Ishikawa (cell line): Measurements from ENCODE around the gene KNDC1.

Source experiments
- CEBPB ChIP-seq: IDR thresholded peaks from 2 replicates; pipeline ENCODE4 v1.6.1; 2012
- CREB1 ChIP-seq: IDR thresholded peaks from 2 replicates; pipeline ENCODE4 v1.6.1; 2012; ENCODE audit warnings: low read depth
- EGR1 ChIP-seq: IDR thresholded peaks from 2 replicates; pipeline ENCODE4 v1.6.1; 2012
- EP300 ChIP-seq: IDR thresholded peaks from 2 replicates; pipeline ENCODE4 v1.6.1; 2012; ENCODE audit warnings: borderline replicate concordance
- FOXM1 ChIP-seq: IDR thresholded peaks from 2 replicates; pipeline ENCODE4 v1.6.1; 2012; ENCODE audit warnings: low read depth, borderline replicate concordance
- MAX ChIP-seq: IDR thresholded peaks from 2 replicates; pipeline ENCODE4 v1.6.1; 2012
- NFIC ChIP-seq: IDR thresholded peaks from 2 replicates; pipeline ENCODE4 v1.6.1; 2012
- RAD21 ChIP-seq: IDR thresholded peaks from 2 replicates; pipeline ENCODE4 v1.6.1; 2012; ENCODE audit warnings: low read depth
- REST ChIP-seq: IDR thresholded peaks from 2 replicates; pipeline ENCODE4 v1.6.1; 2012; ENCODE audit warnings: low read depth, mild to moderate bottlenecking
- TAF1 ChIP-seq: IDR thresholded peaks from 2 replicates; pipeline ENCODE4 v1.6.1; 2012; ENCODE audit warnings: low read depth, mild to moderate bottlenecking
- TCF12 ChIP-seq: IDR thresholded peaks from 2 replicates; pipeline ENCODE4 v1.6.1; 2012; ENCODE audit warnings: low read depth
- TEAD4 ChIP-seq: IDR thresholded peaks from 2 replicates; pipeline ENCODE4 v1.6.1; 2012
- USF1 ChIP-seq: IDR thresholded peaks from 2 replicates; pipeline ENCODE4 v1.6.1; 2012
- YY1 ChIP-seq: IDR thresholded peaks from 2 replicates; pipeline ENCODE4 v1.6.1; 2012; ENCODE audit warnings: low read depth
- ZBTB7A ChIP-seq: IDR thresholded peaks from 2 replicates; pipeline ENCODE4 v1.6.1; 2012; ENCODE audit warnings: low read depth

The KNDC1 gene

DNA sequence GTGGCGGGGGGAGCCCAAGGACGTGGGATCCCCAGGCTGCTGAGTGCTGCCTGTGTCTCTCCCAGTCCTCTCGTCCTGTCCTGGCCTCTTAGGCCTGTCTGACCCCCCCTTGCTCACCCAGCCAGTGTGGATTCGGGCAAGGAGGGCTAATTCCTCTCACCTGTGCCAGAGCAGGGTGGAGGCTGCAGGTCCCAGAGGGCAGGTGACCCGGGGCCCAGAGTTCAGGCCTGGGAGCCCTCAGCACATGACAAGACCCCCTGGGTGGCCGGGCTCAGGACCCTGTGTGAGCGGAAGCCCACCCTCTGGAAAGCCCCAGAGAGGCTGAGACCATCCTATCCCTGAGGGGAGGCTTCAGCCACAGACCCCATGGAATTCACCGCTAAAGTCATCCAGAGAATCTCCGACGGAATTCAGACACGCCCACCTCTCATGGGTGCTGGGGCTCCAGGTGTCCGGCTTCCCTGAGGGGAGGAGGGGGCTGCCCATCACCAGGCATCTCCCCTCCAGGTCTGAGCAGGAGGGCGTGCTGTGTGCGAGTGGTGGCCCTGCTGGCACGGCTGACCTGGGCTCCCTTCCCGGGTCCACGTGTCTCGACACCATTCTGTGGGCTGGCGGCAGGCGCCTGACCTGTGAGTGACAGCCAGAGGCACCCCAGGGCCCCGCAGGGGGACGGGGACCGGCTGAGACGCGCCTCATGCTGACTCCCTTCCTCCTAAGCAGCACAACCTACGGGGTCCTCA, 5.0 kb downstream of the KNDC1 start:
- no peak for TF ChIP-seq CEBPB
- TF ChIP-seq EP300: no peak
- TF ChIP-seq NFIC: no peak
- no peak for TF ChIP-seq REST
- no peak for TF ChIP-seq RAD21
- TF ChIP-seq MAX: no peak
- TF ChIP-seq YY1: no peak
- TF ChIP-seq EGR1: no peak

GRCh38 chr10:133165556-133166503, 5.8 kb downstream of the KNDC1 start:
- TF ChIP-seq TAF1: no peak
- TF ChIP-seq REST: no peak
- TF ChIP-seq YY1: no peak
- TF ChIP-seq EP300: no peak
- TF ChIP-seq ZBTB7A: no peak
- TF ChIP-seq NFIC: no peak
- TF ChIP-seq RAD21: no peak
- TF ChIP-seq EGR1: no peak

- TF ChIP-seq REST: no peak
- TF ChIP-seq USF1: no peak
- no peak for TF ChIP-seq EP300
- TF ChIP-seq EGR1: no peak
- TF ChIP-seq CEBPB: no peak
- no peak for TF ChIP-seq TAF1
- no peak for TF ChIP-seq MAX
- TF ChIP-seq FOXM1: no peak
- no peak for TF ChIP-seq TEAD4
- TF ChIP-seq ZBTB7A: no peak
- TF ChIP-seq NFIC: no peak
- no peak for TF ChIP-seq YY1
- no peak for TF ChIP-seq RAD21
Observed at GRCh38 chr10:133166504-133166827, 6.4 kb downstream of the KNDC1 start.

DNA sequence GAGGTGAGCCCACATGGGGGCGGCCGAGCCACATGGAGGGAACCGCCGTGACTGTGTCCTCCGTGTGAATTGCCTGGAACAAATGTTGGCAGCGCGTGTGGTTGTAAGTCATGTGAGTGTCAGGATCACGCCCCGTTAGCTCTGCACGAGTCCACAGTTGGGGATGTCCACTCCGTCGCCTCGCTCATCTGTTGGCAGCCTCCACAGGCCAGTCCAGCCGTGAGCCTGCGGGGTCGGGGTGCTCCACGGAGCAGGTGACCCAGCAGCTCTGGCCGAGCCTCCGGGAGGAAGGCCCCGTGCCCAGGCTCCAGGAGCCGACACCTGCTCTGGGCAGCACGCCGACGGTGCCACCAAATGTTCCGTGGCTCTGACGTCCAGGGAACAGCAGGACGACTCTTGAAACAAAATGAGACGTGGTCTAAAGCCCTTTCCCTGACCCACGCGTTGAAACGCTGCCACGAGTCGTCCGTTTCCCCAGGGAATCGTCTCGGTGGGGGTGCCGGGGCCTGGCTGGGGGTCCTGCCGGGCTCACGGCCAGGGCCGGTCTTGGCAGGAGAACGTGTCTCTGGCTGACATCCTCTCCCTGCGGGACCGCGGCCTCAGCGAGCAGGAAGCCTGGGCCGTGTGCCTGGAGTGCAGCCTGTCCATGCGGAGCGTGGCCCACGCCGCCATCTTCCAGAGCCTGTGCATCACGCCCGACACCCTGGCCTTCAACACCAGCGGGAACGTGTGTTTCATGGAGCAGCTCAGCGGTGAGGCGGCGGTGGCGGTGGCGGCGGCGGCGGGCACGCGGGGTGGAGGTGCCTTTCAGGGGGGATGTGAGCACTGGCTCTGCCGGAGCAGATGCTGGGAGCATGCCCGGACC, 7.0 kb downstream of the KNDC1 start:
- TF ChIP-seq TEAD4 (no peak), EP300 (no peak), EGR1 (no peak), CREB1 (no peak), NFIC (no peak), USF1 (no peak), RAD21 (no peak), CEBPB (no peak), ZBTB7A (no peak), TCF12 (no peak), YY1 (no peak), REST (no peak), MAX (no peak), TAF1 (no peak)
